Adrenal gland (tissue), 12 donors: ENCODE measurements around the gene FBXO21. TPM values are rescaled to one million over a fixed set of nuclear protein-coding genes. Genes with fewer than 3 reads are reported as not detected.

Experiments used
- DNase-seq, 7 donors: peaks; one replicate each; pipeline ENCODE4 v3.0.0-alpha.2; 2019 to 2020
- H3K27ac ChIP-seq, 5 donors: fragments of 200-600 bp; sonication (generic) in 4 of 5; 1 replicate in 3 of 5; 2 replicates in 2 of 5; pipeline versions ENCODE4 v1.5.1 to v1.8.0; 2016 to 2020; ENCODE audit warnings: mild to moderate bottlenecking in 1 of 5
- H3K27me3 ChIP-seq: fragments of 200-600 bp; 2 replicates; pipeline ENCODE4 v1.8.0; 2021
- H3K36me3 ChIP-seq, 2 donors: fragments of 200-600 bp; replicated peaks in 1 of 2; 1 replicate in 1 of 2; 2 replicates in 1 of 2; pipeline versions ENCODE4 v1.5.1 to v1.8.0; 2018 to 2022
- H3K4me1 ChIP-seq, 2 donors: fragments of 200-600 bp; replicated peaks in 1 of 2; 1 replicate in 1 of 2; 2 replicates in 1 of 2; pipeline versions ENCODE4 v1.5.1 to v1.8.0; 2018 to 2021
- H3K4me3 ChIP-seq, 4 donors: fragments of 200-600 bp; sonication (generic) in 3 of 4; one replicate each; pipeline ENCODE4 v1.5.1; 2016 to 2018
- H3K9me3 ChIP-seq, 3 donors: fragments of 200-600 bp; sonication (generic) in 1 of 3; replicated peaks in 1 of 3; 1 replicate in 2 of 3; 2 replicates in 1 of 3; pipeline versions ENCODE4 v1.5.1 to v1.8.0; 2016 to 2021
- CTCF ChIP-seq, 6 experiments: fragments of 450-650 bp in 4 of 6; fragments of 200-600 bp in 2 of 6; sonication (generic) in 1 of 6; IDR thresholded peaks; 1 replicate in 5 of 6; 2 replicates in 1 of 6; pipeline versions ENCODE4 v1.5.1 to v1.8.0; 2016 to 2021; ENCODE audit warnings: antibody characterized with exemption in 6 of 6, mild to moderate bottlenecking in 2 of 6, moderate library complexity in 1 of 6
- POLR2A ChIP-seq, 2 donors: fragments of 450-650 bp; IDR thresholded peaks; one replicate each; pipeline ENCODE4 v1.6.1; 2017; ENCODE audit warnings: antibody characterized with exemption in 2 of 2, mild to moderate bottlenecking in 2 of 2, moderate library complexity in 1 of 2
- WGBS, 4 donors: extraction: QIAGEN DNeasy Blood & Tissue Kit in 2 of 4; methylation state at CpG; one replicate each; pipeline versions ENCODE4 v1.1.5 to v1.1.7; 2013 to 2017; 5-methylcytosine and 5-hydroxymethylcytosine counted together
- intact Hi-C, 2 donors: fragments of 100-400 bp; cut with DNase I; formaldehyde crosslinking; loops; one replicate each; pipeline versions ENCODE4 v1.14.1 to v1.15.0; 2022 to 2023
- polyA plus RNA-seq, 3 donors: library from polyadenylated mRNA; stranded (reverse); fragments of 200-250 nt in 2 of 3; fragments of 350-450 nt in 1 of 3; fragmentation: Illumina TruSeq in 1 of 3; extraction: RNeasy Lipid Tissue Mini Kit (QIAGEN cat#74804) in 1 of 3; gene quantifications; one replicate each; pipeline ENCODE4 v1.2.3, GENCODE V29; 2013 to 2014
- total RNA-seq, 9 donors: library from RNA; depleted of rRNA in 4 of 9; stranded (reverse); fragments of >200 nt in 4 of 9; fragments of 120-200 nt in 1 of 9; fragmentation: NEBNext Ultra II Directional in 1 of 9; extraction: Animal tissue kit (Norgen Biotek cat#: 25700) in 1 of 9; gene quantifications; one replicate each; pipeline versions ENCODE4 v1.1.0 to v1.2.4, GENCODE V29; 2013 to 2023
- donor health status: healthy with polysubstance abuse.
- donor health status: Bipolar disorder and iron deficiency.
- donor health status: DM: yes; HTN: yes; CAD: no.
- donor health status: DM: no; HTN: no; CAD: no.
- donor health status: DM: no; HTN: no; CAD: no.
- donor health status: DM: yes; HTN: yes; CAD: no.

The FBXO21 gene
- total and polyA plus RNA-seq, 12 donors, result 22.8 to 309 (median 103) TPM

- no peaks in the 10 kb centered on the region for H3K9me3 ChIP-seq
- 58 to 67% (median 61%) methylated on average over 7 of the region's 7 CpGs for WGBS, 4 donors
- TF ChIP-seq CTCF (IDR thresholded peaks at IDR 0.05) (no peak), POLR2A (IDR thresholded peaks at IDR 0.05) (no peak)
- H3K36me3 ChIP-seq, result peaks cover 0 to 91% of the 10 kb centered on the region in 2 donors
- H3K4me1 ChIP-seq, result peaks cover 31 to 39% of the 10 kb centered on the region in 2 donors
- peak overlapping the region in 4 of 5 donors; percentile 24 to 90 (median 54) for H3K27ac ChIP-seq
- no peaks in the 10 kb centered on the region for H3K27me3 ChIP-seq
- DNase-seq, result no peak
- intact Hi-C loops, result no loop called here
- no peak overlapping the region for H3K4me3 ChIP-seq
Observed at GRCh38 chr12:117162633-117163032, 27.6 kb downstream of the FBXO21 start.

DNA sequence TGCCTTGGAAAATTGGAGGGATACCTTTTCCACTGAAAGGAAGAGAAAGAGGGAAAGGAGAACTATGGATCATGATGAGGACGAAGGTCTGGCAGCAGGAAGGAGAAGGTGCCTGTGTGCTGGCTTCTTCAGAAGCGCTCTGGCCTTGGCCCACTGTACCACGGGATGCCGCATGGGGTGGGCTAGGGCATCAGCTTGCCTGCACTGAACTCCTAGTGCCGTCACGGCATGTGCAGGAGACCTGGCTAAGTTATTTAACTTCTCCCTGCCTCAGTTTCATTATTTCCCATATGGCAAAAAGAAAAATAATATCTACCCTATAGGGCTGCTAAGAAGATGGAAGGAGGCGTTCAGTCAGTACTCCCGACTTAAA is 28.1 kb downstream of the FBXO21 start:
- intact Hi-C loops, result no loop called here

GRCh38 chr12:117161460-117162166 is 28.7 kb downstream of the FBXO21 start:
- Histone ChIP-seq H3K27ac (peak overlapping the region in 4 of 5 donors; percentile 3 to 90 (median 54)), H3K27me3 (no peaks in the 10 kb centered on the region), H3K36me3 (peaks cover 0 to 91% of the 10 kb centered on the region in 2 donors), H3K4me1 (peaks cover 31 to 39% of the 10 kb centered on the region in 2 donors), H3K4me3 (no peak overlapping the region), H3K9me3 (no peaks in the 10 kb centered on the region)
- intact Hi-C loops, result no loop called here
- WGBS, 4 donors, result 68 to 75% (median 71%) methylated on average over 10 of the region's 10 CpGs
- no peak for TF ChIP-seq CTCF (IDR thresholded peaks at IDR 0.05)
- no peak for TF ChIP-seq POLR2A (IDR thresholded peaks at IDR 0.05)
- DNase-seq, result no peak

More for the DNA sequence above, 28.1 kb downstream of the FBXO21 start:
- Histone ChIP-seq H3K9me3 (no peaks in the 10 kb centered on the region), H3K36me3 (peaks cover 0 to 91% of the 10 kb centered on the region in 2 donors), H3K4me3 (no peak overlapping the region), H3K27me3 (no peaks in the 10 kb centered on the region), H3K4me1 (peaks cover 31 to 39% of the 10 kb centered on the region in 2 donors), H3K27ac (peak overlapping the region in 4 of 5 donors; percentile 24 to 90 (median 54))
- WGBS, 4 donors, result 48 to 70% (median 57%) methylated on average over 8 of the region's 8 CpGs
- DNase-seq, result peak in 4 of 7 donors; percentile 47 to 64 (median 51)
- TF ChIP-seq POLR2A (IDR thresholded peaks at IDR 0.05) (no peak), CTCF (IDR thresholded peaks at IDR 0.05) (no peak)

GRCh38 chr12:117159674-117160073 is 30.6 kb downstream of the FBXO21 start:
- H3K27me3 ChIP-seq, result no peaks in the 10 kb centered on the region
- no peak for TF ChIP-seq POLR2A (IDR thresholded peaks at IDR 0.05)
- TF ChIP-seq CTCF (IDR thresholded peaks at IDR 0.05), result peak in 1 of 6 experiments; percentile 4
- H3K27ac ChIP-seq, result peak overlapping the region; percentile 58 to 90 (median 78)
- DNase-seq, result peak in 6 of 7 donors; percentile 41 to 76 (median 64)
- H3K9me3 ChIP-seq, result no peaks in the 10 kb centered on the region
- WGBS, 4 donors, result 44 to 51% (median 49%) methylated on average over 8 to 9 of the region's 9 CpGs
- intact Hi-C loops, result no loop called here
- peaks cover 0 to 91% of the 10 kb centered on the region in 2 donors for H3K36me3 ChIP-seq
- H3K4me1 ChIP-seq, result peaks cover 31 to 39% of the 10 kb centered on the region in 2 donors
- H3K4me3 ChIP-seq, result no peak overlapping the region
